Measurements from ENCODE around the gene HOXD8.

The HOXD8 gene

GRCh38 chr2:176149939-176150583 is 20.6 kb downstream of the HOXD8 start:
- Histone ChIP-seq H3K23ac (ENCODE audit: low read depth, low read length, poor library complexity) (no peak overlapping the region), H3K4me3 (ENCODE audit: low read length in 2 of 2) (no peak overlapping the region), H3K27me3 (ENCODE audit: control insufficient read depth in 3 of 3, insufficient read depth in 3 of 3, low read depth in 1 of 3, low read length in 3 of 3) (peaks cover 63 to 100% (median 99%) of the 10 kb centered on the region in 3 experiments), H3K18ac (ENCODE audit: low read length) (no peak overlapping the region), H3K4ac (ENCODE audit: low read length) (no peak overlapping the region), H4K8ac (ENCODE audit: low read depth, low read length) (no peak overlapping the region), H2AFZ (ENCODE audit: low read length) (no peak overlapping the region), H3K27ac (replicated peaks; ENCODE audit: low read length) (no peak overlapping the region), H3K9ac (ENCODE audit: low read depth, low read length, poor library complexity) (no peak overlapping the region), H2BK15ac (ENCODE audit: low read length) (no peak overlapping the region), H3K79me1 (ENCODE audit: low read depth, low read length) (no peaks in the 10 kb centered on the region), H4K91ac (ENCODE audit: low read depth, low read length, poor library complexity) (no peak overlapping the region), H2BK12ac (ENCODE audit: low read length) (no peak overlapping the region), H2BK5ac (ENCODE audit: low read length) (no peak overlapping the region), H3K4me2 (ENCODE audit: insufficient read depth, low read length, poor library complexity, severe bottlenecking) (no peak overlapping the region), H3K14ac (ENCODE audit: low read length) (no peak overlapping the region), H2BK120ac (ENCODE audit: low read depth, low read length) (no peak overlapping the region), H3K36me3 (replicated peaks in 1 of 2; ENCODE audit: control insufficient read depth in 2 of 2, insufficient read depth in 2 of 2, low read length in 2 of 2) (no peaks in the 10 kb centered on the region), H3K9me3 (replicated peaks in 1 of 2; ENCODE audit: control insufficient read depth in 2 of 2, insufficient read depth in 1 of 2, low read depth in 1 of 2, low read length in 2 of 2) (peaks cover 0 to 9% of the 10 kb centered on the region in 2 donors), H3K4me1 (ENCODE audit: control insufficient read depth in 2 of 2, insufficient read depth in 1 of 2, low read depth in 1 of 2, low read length in 2 of 2) (no peaks in the 10 kb centered on the region), H2AK5ac (ENCODE audit: low read depth, low read length) (no peak overlapping the region)
- WGBS, 2 donors (ENCODE audit: extremely low coverage in 2 of 2, insufficient read length in 2 of 2, insufficient replicate concordance in 1 of 2), result no CpG with 5 or more reads among the region's 24 CpGs
- DNase-seq (ENCODE audit: low spot score), result no peak

DNA sequence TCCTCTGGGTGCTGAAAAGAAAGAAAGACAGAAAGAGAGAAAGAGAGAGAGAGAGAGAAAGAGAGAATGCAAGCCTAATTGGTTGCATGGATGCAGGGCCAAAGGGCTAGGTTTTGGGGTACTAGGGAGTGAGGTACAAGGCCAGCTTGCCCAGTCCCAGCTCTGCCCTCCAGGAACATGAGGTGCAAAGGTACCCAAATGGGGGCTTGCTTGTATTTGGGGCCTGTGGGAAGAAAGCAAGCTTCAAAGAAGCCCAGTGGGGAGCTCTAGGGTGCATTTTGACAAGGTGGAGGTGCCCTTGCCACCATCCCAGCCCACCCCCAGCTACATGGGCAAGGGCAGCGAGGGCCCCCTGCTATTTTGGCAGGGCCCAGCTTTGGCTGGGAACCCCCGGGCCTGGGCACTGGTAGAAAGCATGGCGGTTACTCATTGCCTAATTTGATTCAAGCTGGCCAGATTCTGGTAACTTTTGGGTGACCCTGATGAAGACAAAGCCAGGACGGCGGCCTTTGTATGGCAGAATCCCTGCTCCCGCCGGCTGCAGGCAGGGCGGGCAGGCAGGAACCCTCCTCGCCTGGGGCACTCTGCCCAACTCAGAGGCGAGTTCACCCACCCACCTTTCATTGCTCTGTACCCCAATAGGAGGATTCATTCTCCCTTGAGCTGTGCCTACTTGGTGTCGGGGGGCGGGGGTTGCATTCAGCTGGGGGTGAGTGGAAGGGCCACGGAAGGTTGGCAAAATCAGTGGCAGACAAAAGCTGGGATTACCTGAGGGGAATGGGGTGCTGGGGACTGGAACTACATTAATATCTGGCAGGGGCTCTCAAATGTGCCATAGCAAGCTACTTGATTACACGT is 21.3 kb downstream of the HOXD8 start:
- H3K27me3 ChIP-seq (ENCODE audit: control insufficient read depth in 3 of 3, insufficient read depth in 3 of 3, low read depth in 1 of 3, low read length in 3 of 3), result peaks cover 62 to 100% (median 98%) of the 10 kb centered on the region in 3 experiments
- no peak overlapping the region for H3K4ac ChIP-seq (ENCODE audit: low read length)
- H3K4me2 ChIP-seq (ENCODE audit: insufficient read depth, low read length, poor library complexity, severe bottlenecking), result no peak overlapping the region
- H3K14ac ChIP-seq (ENCODE audit: low read length), result no peak overlapping the region
- no peaks in the 10 kb centered on the region for H3K79me1 ChIP-seq (ENCODE audit: low read depth, low read length)
- H3K23ac ChIP-seq (ENCODE audit: low read depth, low read length, poor library complexity), result peak overlapping the region; percentile 59
- H2AK5ac ChIP-seq (ENCODE audit: low read depth, low read length), result no peak overlapping the region
- no peaks in the 10 kb centered on the region for H3K36me3 ChIP-seq (replicated peaks in 1 of 2; ENCODE audit: control insufficient read depth in 2 of 2, insufficient read depth in 2 of 2, low read length in 2 of 2)
- WGBS, 2 donors (ENCODE audit: extremely low coverage in 2 of 2, insufficient read length in 2 of 2, insufficient replicate concordance in 1 of 2), result no CpG with 5 or more reads among the region's 14 CpGs
- H2BK15ac ChIP-seq (ENCODE audit: low read length), result no peak overlapping the region
- peaks cover 0 to 9% of the 10 kb centered on the region in 2 donors for H3K9me3 ChIP-seq (replicated peaks in 1 of 2; ENCODE audit: control insufficient read depth in 2 of 2, insufficient read depth in 1 of 2, low read depth in 1 of 2, low read length in 2 of 2)
- H3K18ac ChIP-seq (ENCODE audit: low read length), result no peak overlapping the region
- no peak overlapping the region for H2BK120ac ChIP-seq (ENCODE audit: low read depth, low read length)
- H3K9ac ChIP-seq (ENCODE audit: low read depth, low read length, poor library complexity), result no peak overlapping the region
- no peak overlapping the region for H2BK5ac ChIP-seq (ENCODE audit: low read length)
- H3K27ac ChIP-seq (replicated peaks; ENCODE audit: low read length), result no peak overlapping the region
- H3K4me1 ChIP-seq (ENCODE audit: control insufficient read depth in 2 of 2, insufficient read depth in 1 of 2, low read depth in 1 of 2, low read length in 2 of 2), result no peaks in the 10 kb centered on the region
- H2BK12ac ChIP-seq (ENCODE audit: low read length), result no peak overlapping the region
- H4K91ac ChIP-seq (ENCODE audit: low read depth, low read length, poor library complexity), result no peak overlapping the region
- no peak overlapping the region for H2AFZ ChIP-seq (ENCODE audit: low read length)
- no peak overlapping the region for H3K4me3 ChIP-seq (ENCODE audit: low read length in 2 of 2)
- no peak overlapping the region for H4K8ac ChIP-seq (ENCODE audit: low read depth, low read length)
- DNase-seq (ENCODE audit: low spot score), result no peak

DNA sequence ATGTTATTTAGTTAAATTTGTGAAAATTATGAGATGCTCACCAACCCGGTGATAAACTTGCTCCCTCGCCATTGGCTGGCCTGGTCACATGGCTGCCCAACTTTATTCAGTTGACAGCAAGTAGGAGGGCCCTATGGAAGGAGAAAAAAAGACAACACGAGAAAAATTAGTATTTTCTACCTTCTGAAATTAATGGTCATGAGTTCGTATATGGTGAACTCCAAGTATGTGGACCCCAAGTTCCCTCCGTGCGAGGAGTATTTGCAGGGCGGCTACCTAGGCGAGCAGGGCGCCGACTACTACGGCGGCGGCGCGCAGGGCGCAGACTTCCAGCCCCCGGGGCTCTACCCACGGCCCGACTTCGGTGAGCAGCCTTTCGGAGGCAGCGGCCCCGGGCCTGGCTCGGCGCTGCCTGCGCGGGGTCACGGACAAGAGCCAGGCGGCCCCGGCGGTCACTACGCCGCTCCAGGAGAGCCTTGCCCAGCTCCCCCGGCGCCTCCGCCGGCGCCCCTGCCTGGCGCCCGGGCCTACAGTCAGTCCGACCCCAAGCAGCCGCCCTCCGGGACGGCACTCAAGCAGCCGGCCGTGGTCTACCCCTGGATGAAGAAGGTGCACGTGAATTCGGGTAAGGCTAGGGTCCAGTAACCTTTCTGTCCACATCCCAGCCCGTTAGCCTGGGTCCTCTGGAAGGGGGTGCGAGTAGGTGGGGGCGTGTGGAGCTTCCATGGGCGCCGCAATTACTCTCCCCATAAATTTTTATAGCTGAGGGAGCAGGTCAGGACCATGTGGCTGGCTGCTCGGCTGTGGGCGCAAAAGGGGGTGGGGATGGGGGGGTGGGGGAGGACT is 22.2 kb downstream of the HOXD8 start, which contains the start of gene HOXD4:
Gene HOXD4 (plus strand): TSS at position 109 of the 846 bp plus-strand sequence. CDS start 84 bp downstream, at position 193.
- H3K27ac ChIP-seq (replicated peaks; ENCODE audit: low read length), result no peak within 1 kb of the TSS
- H4K8ac ChIP-seq (ENCODE audit: low read depth, low read length), result no peak within 1 kb of the TSS

More for the DNA sequence above, 22.2 kb downstream of the HOXD8 start, which contains the start of gene HOXD4:
- Histone ChIP-seq H3K4me2 (ENCODE audit: insufficient read depth, low read length, poor library complexity, severe bottlenecking) (no peak within 1 kb of the TSS), H3K36me3 (replicated peaks in 1 of 2; ENCODE audit: control insufficient read depth in 2 of 2, insufficient read depth in 2 of 2, low read length in 2 of 2) (no peaks in the 10 kb centered on the region), H3K14ac (ENCODE audit: low read length) (no peak within 1 kb of the TSS), H2AK5ac (ENCODE audit: low read depth, low read length) (no peak within 1 kb of the TSS), H2BK5ac (ENCODE audit: low read length) (no peak within 1 kb of the TSS), H3K4me3 (ENCODE audit: low read length in 2 of 2) (no peak within 1 kb of the TSS), H3K4me1 (ENCODE audit: control insufficient read depth in 2 of 2, insufficient read depth in 1 of 2, low read depth in 1 of 2, low read length in 2 of 2) (no peaks in the 10 kb centered on the region), H3K79me1 (ENCODE audit: low read depth, low read length) (no peaks in the 10 kb centered on the region), H3K23ac (ENCODE audit: low read depth, low read length, poor library complexity) (peak within 1 kb of the TSS; percentile 59), H3K27me3 (ENCODE audit: control insufficient read depth in 3 of 3, insufficient read depth in 3 of 3, low read depth in 1 of 3, low read length in 3 of 3) (peaks cover 69 to 100% (median 97%) of the 10 kb centered on the region in 3 experiments), H2AFZ (ENCODE audit: low read length) (peak within 1 kb of the TSS; percentile 54), H3K18ac (ENCODE audit: low read length) (no peak within 1 kb of the TSS), H2BK120ac (ENCODE audit: low read depth, low read length) (no peak within 1 kb of the TSS), H3K9me3 (replicated peaks in 1 of 2; ENCODE audit: control insufficient read depth in 2 of 2, insufficient read depth in 1 of 2, low read depth in 1 of 2, low read length in 2 of 2) (peaks cover 0 to 11% of the 10 kb centered on the region in 2 donors), H4K91ac (ENCODE audit: low read depth, low read length, poor library complexity) (no peak within 1 kb of the TSS), H3K9ac (ENCODE audit: low read depth, low read length, poor library complexity) (no peak within 1 kb of the TSS), H2BK15ac (ENCODE audit: low read length) (no peak within 1 kb of the TSS), H3K4ac (ENCODE audit: low read length) (no peak within 1 kb of the TSS), H2BK12ac (ENCODE audit: low read length) (no peak within 1 kb of the TSS)
- DNase-seq (ENCODE audit: low spot score), result no peak
- no CpG with 5 or more reads among the region's 55 CpGs for WGBS, 2 donors (ENCODE audit: extremely low coverage in 2 of 2, insufficient read length in 2 of 2, insufficient replicate concordance in 1 of 2)

Data from neuronal stem cell (in vitro differentiated cells).